Stimulated activated CD8-positive, alpha-beta memory T cell treated with anti-CD3 and anti-CD28 coated beads, Interleukin-2, amount 100 ng/mL, for 48 hours (primary cell): ENCODE data around the gene NMNAT2.
"Not testable (repeated sequence)": the region's sequence is repeated elsewhere in the genome, so short reads cannot be mapped to it uniquely, and the experiment has no call there.

Experiments used
- DNase-seq, 2 donors: peaks; one replicate each; pipeline ENCODE4 v3.0.0-alpha.2; 2020; ENCODE audit warnings: low read depth in 2 of 2

NMNAT2 gene

DNA sequence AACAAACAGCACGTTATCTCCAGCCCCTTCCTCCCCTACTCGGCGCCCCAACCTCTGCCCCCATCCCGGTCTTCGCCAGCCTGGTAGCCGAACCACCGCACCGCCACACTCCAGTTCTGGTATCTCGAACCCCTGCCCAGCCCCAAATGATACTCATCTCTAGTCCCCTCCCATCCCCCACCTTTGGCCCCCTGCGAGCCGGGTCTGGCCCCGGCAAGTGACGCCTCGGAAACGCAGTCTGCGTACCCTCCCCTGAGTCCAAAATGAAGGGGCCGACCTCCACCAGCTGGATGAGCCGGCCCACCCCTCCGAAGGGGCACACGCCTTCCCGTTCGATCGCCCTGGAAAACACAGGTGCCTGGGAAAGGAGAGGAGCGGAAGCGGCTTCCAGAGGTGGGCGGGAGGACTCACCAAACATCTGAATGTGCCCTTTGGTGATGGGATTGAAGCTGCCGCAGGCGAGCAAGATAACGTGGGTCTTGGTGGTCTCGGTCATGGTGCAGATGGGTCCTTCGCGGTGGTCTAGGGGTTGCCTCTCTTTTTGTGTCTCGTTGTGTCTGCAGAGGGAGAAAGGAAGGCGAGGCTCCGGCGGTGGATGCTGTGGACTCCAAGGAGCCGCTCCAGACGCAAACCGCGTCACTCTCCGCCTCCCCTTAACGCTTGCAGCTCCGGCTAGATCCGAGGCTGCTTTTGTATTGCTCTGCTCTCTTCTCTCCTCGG, at the start of gene NMNAT2:
TSS of gene NMNAT2 (minus strand) at position 609 of the 720 bp plus-strand sequence. CDS start at position 496, 113 bp downstream.
- DNase-seq = no peak

DNA sequence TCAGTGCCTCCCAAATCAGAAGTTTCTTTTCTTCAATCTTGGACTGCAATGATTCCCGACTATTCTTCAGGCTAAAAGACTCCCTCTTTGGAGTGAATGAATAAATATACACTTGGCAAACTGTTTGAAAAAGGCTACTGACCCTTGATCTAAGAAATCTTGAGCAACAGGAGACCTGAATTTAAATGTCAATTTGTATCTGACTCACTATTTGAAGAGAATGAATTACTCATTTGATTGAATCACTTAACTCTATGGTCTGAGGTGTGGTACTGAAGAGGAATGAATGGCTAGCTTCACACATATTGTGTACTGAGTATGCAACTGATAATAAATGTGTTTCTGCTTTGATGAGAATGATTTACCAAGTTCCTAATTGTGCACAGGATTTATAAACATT, 49.5 kb upstream of the NMNAT2 start:
- no peak for DNase-seq

DNA sequence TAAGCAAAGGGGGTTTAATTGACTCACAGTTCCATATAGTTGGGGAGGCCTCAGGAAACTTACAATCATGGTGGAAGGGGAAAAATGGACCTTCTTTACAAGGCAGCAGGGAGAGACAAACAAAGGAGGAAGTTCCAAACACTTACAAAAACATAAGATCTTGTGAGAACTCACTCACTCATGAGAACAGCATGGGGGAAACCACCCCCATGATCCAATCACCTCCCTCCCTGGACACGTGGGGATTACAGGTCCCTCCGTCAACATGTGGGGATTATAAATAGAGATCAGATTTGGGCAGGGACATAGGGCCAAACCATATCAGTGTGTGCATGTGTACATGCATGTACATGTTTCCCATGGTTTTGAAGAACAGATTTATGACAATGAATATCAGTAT, 48.6 kb upstream of the NMNAT2 start:
- no peak for DNase-seq

DNA sequence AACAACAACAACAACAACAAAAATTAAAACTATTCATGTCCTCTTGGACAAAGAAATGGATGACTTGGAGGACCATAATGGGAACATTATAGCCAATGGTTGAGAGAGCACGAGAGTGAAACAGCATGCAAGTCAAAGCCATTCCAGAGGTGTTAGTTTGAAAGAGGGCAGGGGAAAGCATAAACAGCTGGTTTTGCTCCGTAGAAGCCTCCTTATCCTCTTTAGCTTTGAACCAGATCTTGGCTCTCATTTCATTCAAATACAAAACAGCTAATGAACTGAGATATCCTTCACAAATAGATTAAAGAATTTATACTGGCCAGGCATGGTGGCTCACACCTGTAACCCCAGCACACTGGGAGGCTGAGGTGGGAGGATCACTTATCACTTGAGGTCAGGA, 45.4 kb upstream of the NMNAT2 start:
- DNase-seq = no peak

DNA sequence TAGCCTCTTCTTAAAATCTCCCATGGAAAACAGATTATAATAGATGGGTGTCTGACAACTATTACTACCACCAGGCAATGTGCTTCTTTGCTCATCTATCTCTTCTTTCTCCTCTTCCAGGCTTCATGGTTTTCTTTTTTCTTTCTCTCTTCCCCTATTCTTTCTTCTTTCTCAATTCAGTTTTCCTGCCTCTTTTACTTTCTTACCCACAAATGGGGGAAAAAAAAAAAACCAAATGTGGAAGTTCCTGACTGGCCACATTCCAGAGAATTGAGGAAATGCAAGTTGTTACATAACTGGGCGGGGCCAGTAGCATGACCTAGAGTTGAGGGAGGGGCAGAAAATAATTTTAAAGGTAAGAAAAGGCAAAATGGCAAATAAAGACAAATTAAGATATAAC, 43.2 kb upstream of the NMNAT2 start:
- DNase-seq = no peak

DNA sequence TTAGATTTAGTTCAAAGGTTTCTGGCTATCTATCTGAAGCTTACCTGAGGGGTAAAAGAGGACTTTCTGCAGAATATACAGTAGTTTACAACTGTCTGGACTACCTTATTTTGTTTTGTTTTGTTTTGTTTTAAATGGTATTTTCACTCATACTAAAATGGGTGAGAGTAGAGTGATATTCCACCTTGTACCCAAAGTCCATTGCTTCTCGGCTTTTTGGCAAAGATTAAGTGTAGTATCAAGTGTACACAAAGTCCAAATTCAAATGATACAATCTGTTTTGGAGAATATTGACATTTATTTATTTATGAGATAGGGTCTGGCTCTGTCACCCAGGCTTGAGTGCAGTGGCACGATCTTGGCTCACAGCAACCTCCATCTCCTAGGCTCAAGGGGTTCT, 42.4 kb upstream of the NMNAT2 start:
- no peak for DNase-seq

DNA sequence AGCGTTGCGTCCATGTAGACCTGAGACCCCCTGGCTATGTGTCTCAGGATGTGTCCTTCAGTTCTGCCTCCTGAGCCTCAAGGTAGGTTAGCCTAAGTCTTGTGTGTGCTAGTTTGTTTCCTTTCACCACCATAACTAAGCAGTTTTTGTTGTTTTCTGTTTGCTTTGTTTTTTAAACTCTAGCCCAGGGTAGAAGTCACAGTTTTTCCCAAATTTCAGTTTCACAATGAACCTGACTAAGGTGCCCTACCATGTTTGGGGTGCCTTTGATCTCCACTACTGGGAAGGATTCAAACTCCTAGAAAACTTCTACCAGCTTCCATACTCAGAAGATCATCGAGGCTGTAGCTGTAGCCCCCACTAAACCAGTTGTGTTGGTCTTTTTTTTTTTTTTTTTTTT, 39.3 kb upstream of the NMNAT2 start:
- no peak for DNase-seq

DNA sequence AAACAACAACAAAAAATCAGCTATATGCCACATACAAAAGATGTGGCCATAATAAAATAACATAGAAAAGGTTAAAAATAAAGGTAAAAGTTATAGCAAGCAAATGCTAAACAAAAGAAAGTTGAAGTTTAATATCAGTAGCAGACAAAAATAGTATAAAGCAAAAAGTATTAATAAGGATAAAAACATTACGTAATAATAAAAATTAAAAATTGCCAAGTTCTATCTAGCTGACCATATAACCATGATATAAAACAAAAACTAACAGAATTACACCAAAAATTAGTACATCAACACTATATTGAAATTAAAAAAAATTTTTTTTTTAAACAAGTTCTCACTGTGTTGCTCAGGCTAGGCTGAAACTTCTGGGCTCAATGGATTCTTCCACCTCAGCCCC, 38.6 kb upstream of the NMNAT2 start:
- DNase-seq = no peak

DNA sequence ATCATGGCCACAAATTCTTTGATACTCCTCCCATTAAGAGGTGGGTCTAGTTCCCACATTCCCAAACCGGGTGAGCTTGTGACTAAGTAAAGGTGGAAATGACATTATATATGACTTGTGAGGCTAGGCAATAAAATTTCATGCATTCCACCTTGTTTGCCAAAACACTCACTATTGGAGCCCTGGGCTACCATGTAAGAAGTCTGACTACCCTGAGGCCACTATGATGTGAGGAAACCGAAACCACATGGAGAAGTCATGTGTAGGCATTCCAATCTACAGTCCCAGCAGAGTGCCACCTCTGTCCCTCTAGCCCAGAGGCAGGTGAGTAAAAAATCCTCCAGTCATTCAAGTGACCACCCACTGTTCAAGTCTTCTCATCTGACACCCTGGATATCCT, 36.2 kb upstream of the NMNAT2 start:
- no peak for DNase-seq

DNA sequence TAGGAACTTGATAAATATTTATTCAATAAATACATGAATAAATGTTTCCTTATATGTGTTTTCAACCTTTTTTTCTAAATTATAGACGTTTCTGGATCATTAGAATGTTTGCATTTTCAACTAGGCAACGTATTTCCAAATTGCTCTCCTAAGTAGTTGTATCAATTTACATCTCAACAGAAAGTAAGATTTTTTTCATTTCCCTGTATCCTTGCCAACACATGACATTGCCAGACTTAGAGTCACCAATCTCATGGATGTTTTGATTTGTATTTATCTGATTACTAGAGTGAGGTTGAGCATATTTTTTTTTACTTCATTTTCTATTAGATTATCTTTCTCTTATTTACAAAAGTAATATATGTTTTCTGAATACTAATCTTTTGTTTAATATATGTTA, 31.9 kb upstream of the NMNAT2 start:
- no peak for DNase-seq

DNA sequence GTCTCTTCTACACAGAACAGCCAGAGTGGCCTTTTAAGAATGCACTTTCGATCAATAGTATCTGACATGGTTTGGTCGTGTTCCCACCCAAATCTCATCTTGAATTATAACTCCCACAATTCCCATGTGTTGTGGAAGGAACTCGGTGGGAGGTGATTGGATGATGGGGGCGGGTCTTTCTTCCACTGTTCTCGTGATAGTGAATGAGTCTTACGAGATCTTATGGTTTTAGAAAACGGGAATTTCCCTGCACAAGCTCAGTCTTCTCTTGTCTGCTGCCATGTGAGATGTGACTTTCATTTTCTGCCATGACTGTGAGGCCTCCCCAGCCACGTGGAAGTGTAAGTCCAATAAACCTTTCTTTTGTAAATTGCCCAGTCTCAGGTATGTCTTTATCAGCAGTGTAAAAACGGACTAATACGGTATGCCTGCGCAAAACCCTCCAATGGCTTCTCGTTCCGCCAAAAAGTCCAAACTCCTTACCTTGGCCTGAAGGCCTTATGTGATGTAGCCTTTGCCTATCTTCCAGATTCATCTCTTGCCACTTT, 31.1 kb upstream of the NMNAT2 start:
- DNase-seq = no peak

DNA sequence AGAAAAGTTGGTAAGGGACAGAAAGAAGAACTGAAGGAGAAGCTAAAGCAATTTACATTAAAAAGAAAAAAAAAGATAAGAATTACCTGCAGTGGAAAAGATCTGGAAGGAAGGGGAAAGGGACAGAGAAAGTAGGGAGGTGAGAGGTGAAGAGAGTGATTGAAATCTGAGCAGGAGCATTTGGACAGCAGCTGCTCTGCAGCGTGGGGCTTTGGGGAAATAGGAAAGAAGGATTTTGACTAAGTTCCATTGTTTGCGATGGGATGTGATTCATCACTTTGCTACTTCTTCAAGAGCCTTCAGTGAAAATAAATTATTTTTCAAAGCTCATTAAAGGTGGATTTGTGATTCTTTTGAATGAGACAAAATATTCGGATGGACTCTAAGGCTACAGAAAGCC, 26.1 kb upstream of the NMNAT2 start:
- no peak for DNase-seq

DNA sequence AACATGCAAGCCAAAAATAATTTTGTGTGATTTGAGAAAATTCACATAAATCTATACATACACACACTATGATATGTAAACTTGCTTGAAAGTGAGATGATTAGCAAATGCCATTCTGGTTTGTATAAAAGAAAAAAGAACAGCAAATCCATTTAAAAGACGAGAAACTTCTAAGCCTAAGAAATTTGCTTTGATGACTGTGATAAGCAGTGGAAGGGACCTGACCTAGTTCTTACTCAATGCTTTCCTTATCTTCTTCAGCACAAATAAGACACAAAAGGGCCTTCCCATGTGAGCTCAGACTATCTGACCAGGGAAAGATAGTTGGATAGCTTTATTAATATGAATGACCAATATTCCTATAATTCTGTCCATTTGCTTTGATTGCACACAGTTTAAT, 25.3 kb upstream of the NMNAT2 start:
- no peak for DNase-seq

DNA sequence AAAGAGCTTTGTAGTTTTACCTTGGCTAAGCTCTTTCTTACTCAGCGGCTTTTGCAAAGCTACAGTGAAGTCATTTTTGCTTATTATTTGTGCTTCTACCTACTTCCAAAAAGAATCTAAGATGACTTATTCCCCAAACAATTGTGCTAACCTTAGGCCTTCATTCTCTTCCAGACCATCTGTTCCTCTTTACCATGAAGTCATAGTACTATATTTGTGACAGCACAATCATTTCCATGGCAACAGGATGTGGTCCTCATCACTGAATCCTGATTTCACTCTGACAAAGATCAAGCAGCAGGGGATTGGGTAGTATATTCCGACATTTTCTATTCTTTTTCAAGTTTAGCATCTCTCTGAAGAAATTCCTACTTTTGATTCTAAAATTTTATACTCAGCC, 24.8 kb upstream of the NMNAT2 start:
- no peak for DNase-seq

DNA sequence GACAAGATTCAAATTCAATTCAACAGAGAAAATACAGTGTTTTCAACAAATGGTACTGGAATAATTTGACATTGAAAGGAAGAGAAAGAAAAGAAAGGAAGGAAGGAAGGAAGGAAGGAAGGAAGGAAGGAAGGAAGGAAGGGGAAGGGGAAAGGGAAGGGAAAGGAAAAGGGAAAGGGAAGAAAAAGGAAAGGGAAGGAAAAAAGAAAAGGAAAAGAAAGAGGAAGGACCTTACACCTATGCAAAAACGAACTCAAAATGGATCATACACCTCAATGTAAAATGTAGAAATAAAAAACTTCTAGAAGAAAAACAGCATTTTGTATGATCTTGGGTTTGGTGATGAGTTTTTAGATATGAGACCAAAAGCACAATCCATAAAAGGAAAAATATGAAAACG, 19.9 kb upstream of the NMNAT2 start:
- no peak for DNase-seq

DNA sequence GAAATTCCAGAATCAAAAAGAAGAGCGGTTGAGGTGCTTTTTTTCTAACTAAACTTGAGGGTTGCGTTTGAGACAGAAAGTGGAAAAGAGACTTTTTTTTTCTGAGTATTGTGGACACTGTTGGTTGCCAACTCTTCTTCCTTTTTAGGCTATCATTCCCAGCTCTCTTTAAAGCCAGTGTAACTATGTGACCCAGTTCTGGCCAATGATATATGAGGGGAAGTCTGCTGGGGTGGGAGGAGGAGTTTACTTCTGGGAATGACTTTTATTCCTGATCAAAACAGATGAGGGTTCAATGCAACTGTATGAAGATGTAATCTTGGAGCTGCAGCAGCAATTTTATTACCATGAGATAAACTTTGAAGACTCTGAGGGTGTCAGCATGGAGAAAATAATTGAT, 17.3 kb upstream of the NMNAT2 start:
- DNase-seq = no peak

DNA sequence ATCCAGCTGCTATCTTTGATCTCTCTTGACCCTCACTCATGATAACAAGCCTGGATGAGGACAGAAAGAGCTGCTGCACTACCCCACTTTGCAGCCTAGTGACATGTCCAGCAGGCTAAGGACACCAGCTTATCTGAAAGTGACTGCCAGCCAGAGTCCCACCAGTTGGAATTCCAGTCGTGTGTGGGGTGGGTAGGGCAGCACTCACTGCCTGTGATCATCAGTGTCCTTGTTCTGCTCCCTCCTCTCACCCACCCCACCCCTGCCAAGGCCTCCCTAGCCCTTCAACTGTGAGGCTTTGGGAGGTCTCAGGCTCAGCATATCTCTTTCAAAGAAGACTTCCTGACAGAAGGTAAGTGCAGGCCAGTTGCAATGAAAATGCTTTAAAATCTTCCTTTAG, 15.5 kb upstream of the NMNAT2 start:
- DNase-seq = no peak

DNA sequence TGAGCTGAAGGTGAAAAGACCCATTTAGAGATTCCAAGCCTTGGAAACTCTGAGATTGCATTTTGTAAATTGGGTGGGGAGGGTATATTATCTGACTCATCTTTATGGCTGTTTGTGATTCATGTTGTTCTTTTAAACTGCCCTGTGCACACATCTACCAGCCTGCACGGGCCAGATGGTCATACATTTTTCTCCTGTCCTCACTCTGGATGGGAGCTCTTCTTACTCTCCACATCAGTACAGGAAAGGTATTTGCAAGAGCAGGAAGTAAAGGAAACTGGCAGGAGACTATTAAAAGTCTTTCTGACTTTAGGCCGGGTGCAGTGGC, 14.3 kb upstream of the NMNAT2 start:
- no peak for DNase-seq

DNA sequence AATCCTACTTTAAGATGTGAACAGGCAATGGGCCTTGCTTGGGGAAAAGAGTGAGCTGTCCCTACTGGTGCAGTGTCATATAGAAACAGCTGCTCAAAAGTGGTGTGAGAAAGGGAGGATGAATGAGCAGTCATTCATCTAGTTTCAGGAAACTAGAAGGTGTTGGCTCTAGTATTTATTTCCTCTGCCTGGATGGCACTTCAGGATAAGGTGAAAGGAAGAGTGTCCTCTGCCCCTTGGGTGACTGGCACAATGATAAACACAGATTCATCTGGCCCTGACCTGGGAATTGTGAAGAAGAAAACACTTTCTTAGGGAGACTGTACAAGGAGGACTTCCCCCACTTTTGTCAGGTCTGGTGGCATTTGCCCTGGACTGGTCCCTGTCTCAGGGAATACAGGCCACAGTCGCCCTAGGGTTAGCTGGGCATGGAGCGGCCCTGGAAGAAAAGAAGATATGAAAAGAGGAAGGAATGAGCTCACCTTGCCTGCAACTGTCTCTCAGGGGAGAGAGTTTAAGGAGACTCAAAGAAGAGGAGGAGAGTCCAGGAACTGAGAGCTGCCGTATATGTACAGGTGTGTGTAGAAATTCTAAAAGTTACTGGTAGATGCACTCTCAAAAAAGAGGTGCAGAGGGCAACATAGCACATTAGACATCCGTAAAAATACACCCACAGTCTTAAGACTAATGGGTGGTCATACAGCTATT, 13.8 kb upstream of the NMNAT2 start:
- no peak for DNase-seq

DNA sequence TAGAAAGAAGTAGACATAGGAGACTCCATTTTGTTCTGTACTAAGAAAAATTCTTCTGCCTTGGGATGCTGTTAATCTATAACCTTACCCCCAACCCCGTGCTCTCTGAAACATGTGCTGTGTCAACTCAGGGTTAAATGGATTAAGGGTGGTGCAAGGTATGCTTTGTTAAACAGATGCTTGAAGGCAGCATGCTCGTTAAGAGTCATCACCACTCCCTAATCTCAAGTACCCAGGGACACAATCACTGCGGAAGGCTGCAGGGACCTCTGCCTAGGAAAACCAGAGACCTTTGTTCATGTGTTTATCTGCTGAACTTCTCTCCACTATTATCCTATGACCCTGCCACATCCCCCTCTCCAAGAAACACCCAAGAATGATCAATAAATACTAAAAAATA, 9.4 kb upstream of the NMNAT2 start:
- not testable (repeated sequence) for DNase-seq

DNA sequence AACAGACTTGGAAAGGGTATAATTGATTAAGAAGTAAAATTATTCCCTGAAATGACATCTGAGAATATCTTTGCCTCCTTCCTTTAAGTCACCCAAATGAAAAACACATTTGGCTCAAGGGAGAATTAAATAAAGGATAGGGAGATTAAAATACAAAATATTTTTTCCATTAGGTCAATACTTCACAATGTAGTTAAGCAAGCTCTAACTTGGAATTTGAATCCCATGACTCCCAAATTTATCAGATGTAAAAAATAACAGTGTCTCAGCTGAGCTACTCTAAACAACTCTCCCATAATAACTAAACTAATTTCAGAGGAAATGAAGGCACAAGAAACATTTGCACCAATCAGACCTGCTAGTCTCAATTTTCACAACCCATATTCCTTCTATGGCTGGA, 6.5 kb upstream of the NMNAT2 start:
- DNase-seq = no peak

DNA sequence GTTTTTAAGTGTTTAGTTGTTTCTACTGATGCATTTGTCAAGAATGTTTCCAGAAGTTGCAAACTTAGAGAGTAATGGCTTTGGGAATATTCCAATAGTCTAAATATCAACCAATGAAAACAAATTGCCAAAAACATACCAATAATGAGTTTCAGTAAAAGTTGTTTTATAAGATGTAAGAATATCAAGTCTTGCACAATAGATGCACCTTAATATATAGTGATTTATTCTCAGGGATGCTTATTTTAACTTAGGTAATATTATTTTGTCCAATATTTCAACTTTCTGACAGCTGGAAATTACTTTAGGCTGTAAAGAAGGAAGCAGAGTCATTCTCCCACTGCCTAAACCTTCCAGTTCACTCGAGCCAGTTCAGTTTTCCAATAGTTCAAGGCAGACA, 5.4 kb upstream of the NMNAT2 start:
- no peak for DNase-seq

DNA sequence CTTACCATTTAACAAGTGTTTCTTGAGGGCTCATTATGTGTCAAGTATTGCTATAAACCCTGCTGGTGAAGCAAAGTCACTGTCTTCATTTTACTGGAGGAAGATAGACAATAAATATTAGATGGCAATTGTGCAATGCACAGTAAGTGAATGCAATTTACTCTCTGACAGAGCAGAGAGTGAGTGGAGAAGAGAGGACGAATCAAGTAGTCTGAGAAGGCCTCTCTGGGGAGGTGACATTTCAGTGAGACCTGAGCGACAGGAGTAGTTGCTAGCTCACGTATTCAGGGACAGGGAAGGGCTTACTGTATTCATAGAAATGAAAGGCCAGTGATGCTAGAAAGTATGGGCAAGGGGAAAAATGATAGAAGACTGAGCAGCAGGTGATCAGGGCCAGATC, 1.2 kb upstream of the NMNAT2 start:
- DNase-seq = no peak

DNA sequence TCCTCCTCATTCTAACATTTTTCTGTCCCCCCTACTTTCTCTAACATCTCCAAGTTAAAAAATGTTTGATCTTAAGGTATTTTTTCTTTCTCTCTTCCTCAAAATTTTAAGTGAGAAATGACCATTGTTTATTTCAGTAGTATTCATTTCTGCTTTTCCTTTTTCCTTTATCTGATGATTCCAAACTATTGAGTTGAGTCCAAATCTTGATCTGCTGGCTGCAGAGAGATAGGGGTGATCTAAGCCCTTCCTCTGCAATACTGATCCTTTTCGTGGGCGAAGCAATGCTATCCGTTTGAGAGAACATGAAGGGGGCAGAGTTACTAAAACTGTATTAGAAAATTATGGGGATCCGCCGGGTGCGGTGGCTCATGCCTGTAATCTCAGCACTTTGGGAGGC, 516 bp upstream of the NMNAT2 start:
- DNase-seq = no peak
